Vagina (tissue), 2 donors: ENCODE data around the gene KRTDAP.

Experiments used
- CTCF ChIP-seq, 3 experiments: fragments of 450-650 bp in 2 of 3; fragments of 200-600 bp in 1 of 3; sonication (generic) in 1 of 3; IDR thresholded peaks; one replicate each; pipeline ENCODE4 v1.5.1; 2017 to 2019; ENCODE audit warnings: antibody characterized with exemption in 3 of 3, mild to moderate bottlenecking in 2 of 3, moderate library complexity in 2 of 3
- POLR2A ChIP-seq, 2 donors: fragments of 450-650 bp; IDR thresholded peaks; one replicate each; pipeline ENCODE4 v1.6.1; 2017; ENCODE audit warnings: antibody characterized with exemption in 2 of 2, mild to moderate bottlenecking in 2 of 2, moderate library complexity in 2 of 2

- TF ChIP-seq CTCF (IDR thresholded peaks at IDR 0.05), result no peak
- TF ChIP-seq POLR2A (IDR thresholded peaks at IDR 0.05), result no peak
Measured at GRCh38 chr19:35444735-35445134, 45.5 kb downstream of the KRTDAP start.
